ENCODE data around the gene CREB3L2.
"Not testable (repeated sequence)": the region's sequence is repeated elsewhere in the genome, so short reads cannot be mapped to it uniquely, and the experiment has no call there.

- TF ChIP-seq CTCF (IDR thresholded peaks at IDR 0.05; ENCODE audit: insufficient read depth, low read length, poor library complexity, severe bottlenecking); EZH2phosphoT487 (conservative IDR thresholded peaks at IDR 0.05; ENCODE audit: low read length): not testable (repeated sequence)
Measured at GRCh38 chr7:137906636-137907035, 95.2 kb downstream of the CREB3L2 start.

All from SU-DHL-6 (cell line).